GM21360 (cell line): Measurements from ENCODE around the gene HDGFL2.

Source experiments
- ATAC-seq: cut with Tn5 transposase; IDR thresholded peaks from one replicate; pipeline ENCODE4 v1.9.1; 2021; ENCODE audit warnings: mild to moderate bottlenecking, moderate library complexity; ENCODE audit not compliant: unreplicated experiment

Gene HDGFL2

GRCh38 chr19:4496304-4496703 is 24.2 kb downstream of the HDGFL2 start:
- no peak for ATAC-seq

GRCh38 chr19:4497770-4498389 is 25.8 kb downstream of the HDGFL2 start:
- ATAC-seq: no peak

- ATAC-seq: no peak
Measured at GRCh38 chr19:4498694-4499093, 26.6 kb downstream of the HDGFL2 start.

- no peak for ATAC-seq
Measured at GRCh38 chr19:4499318-4499717, 27.2 kb downstream of the HDGFL2 start.

GRCh38 chr19:4499855-4500254 is 27.8 kb downstream of the HDGFL2 start:
- no peak for ATAC-seq

GRCh38 chr19:4500841-4501591 is 28.9 kb downstream of the HDGFL2 start:
- no peak for ATAC-seq

- ATAC-seq: no peak
Measured at GRCh38 chr19:4501691-4502090, 29.6 kb downstream of the HDGFL2 start.

- no peak for ATAC-seq
Measured at GRCh38 chr19:4502282-4503131, 30.4 kb downstream of the HDGFL2 start.

GRCh38 chr19:4503132-4503824 is 31.2 kb downstream of the HDGFL2 start:
- ATAC-seq: no peak

GRCh38 chr19:4503825-4504170 is 31.7 kb downstream of the HDGFL2 start:
- no peak for ATAC-seq

- no peak for ATAC-seq
Measured at GRCh38 chr19:4504297-4504701, 32.2 kb downstream of the HDGFL2 start.

- no peak for ATAC-seq
Measured at GRCh38 chr19:4504891-4505569, 32.9 kb downstream of the HDGFL2 start.

GRCh38 chr19:4505570-4506448 is 33.7 kb downstream of the HDGFL2 start:
- no peak for ATAC-seq

GRCh38 chr19:4506449-4507149 is 34.5 kb downstream of the HDGFL2 start:
- no peak for ATAC-seq

- no peak for ATAC-seq
Measured at GRCh38 chr19:4507150-4507452, 35.0 kb downstream of the HDGFL2 start.

GRCh38 chr19:4507804-4508203 is 35.7 kb downstream of the HDGFL2 start:
- ATAC-seq: no peak

- ATAC-seq: no peak
Measured at GRCh38 chr19:4508698-4509097, 36.6 kb downstream of the HDGFL2 start.

GRCh38 chr19:4510435-4511255 is 38.5 kb downstream of the HDGFL2 start:
- ATAC-seq: no peak
